Kidney (tissue), 14 donors: ENCODE results near the gene LYST. TPM values are rescaled to one million over a fixed set of nuclear protein-coding genes. Genes with fewer than 3 reads are reported as not detected.

Experiments
- DNase-seq, 5 donors: peaks; one replicate each; pipeline ENCODE4 v3.0.0-alpha.2; 2013 to 2020
- FAIRE-seq: peaks from 2 replicates; lab custom pipeline; 2012; peaks lifted over from hg19 to GRCh38; lab: Jason Lieb, UNC
- H3K27ac ChIP-seq, 2 donors: one replicate each; pipeline ENCODE4 v1.7.0; 2013; ENCODE audit warnings: low read depth in 2 of 2, low read length in 2 of 2, inconsistent platforms in 1 of 2
- H3K27me3 ChIP-seq: one replicate; pipeline ENCODE4 v1.7.1; 2013; ENCODE audit warnings: low read length, inconsistent platforms; ENCODE audit not compliant: control insufficient read depth, insufficient read depth
- H3K36me3 ChIP-seq, 3 donors: one replicate each; pipeline versions ENCODE4 v1.7.0 to v1.7.1; 2013; ENCODE audit warnings: low read length in 3 of 3, control low read depth in 1 of 3, inconsistent platforms in 1 of 3; ENCODE audit not compliant: insufficient read depth in 3 of 3, control insufficient read depth in 2 of 3
- H3K4me1 ChIP-seq, 3 donors: one replicate each; pipeline versions ENCODE4 v1.7.0 to v1.7.1; 2013; ENCODE audit warnings: low read length in 3 of 3, inconsistent platforms in 1 of 3, low read depth in 1 of 3; ENCODE audit not compliant: control insufficient read depth in 2 of 3, insufficient read depth in 2 of 3
- H3K4me3 ChIP-seq, 3 donors: one replicate each; pipeline versions ENCODE4 v1.7.0 to v1.8.1; 2013; ENCODE audit warnings: low read length in 3 of 3, control low read depth in 1 of 3, inconsistent platforms in 1 of 3
- H3K9ac ChIP-seq, 3 donors: one replicate each; pipeline versions ENCODE4 v1.7.0 to v1.7.1; 2013; ENCODE audit warnings: low read length in 3 of 3, control low read depth in 1 of 3, inconsistent platforms in 1 of 3
- H3K9me3 ChIP-seq, 3 donors: one replicate each; pipeline versions ENCODE4 v1.7.0 to v1.7.1; 2013; ENCODE audit warnings: low read length in 3 of 3, control low read depth in 1 of 3, inconsistent platforms in 1 of 3; ENCODE audit not compliant: control insufficient read depth in 2 of 3, insufficient read depth in 1 of 3
- CTCF ChIP-seq: IDR thresholded peaks from 3 replicates; pipeline ENCODE4 v1.5.1; 2012; ENCODE audit warnings: mild to moderate bottlenecking, moderate library complexity, borderline replicate concordance; ENCODE audit not compliant: insufficient read depth; ENCODE audit errors: extremely low read depth
- intact Hi-C: fragments of 100-400 bp; cut with DNase I; formaldehyde crosslinking; loops from one replicate; pipeline ENCODE4 v1.11.1; 2022
- microRNA-seq: library from miRNA; unstranded; fragments of <30 nt; microRNA quantifications from one replicate; pipeline ENCODE4 v1.2.0, GENCODE V29; 2020
- polyA plus RNA-seq: library from polyadenylated mRNA; stranded (reverse); fragments of 350-450 nt; fragmentation: Illumina TruSeq; extraction: RNeasy Lipid Tissue Mini Kit (QIAGEN cat#74804); gene quantifications from one replicate; pipeline ENCODE4 v1.2.3, GENCODE V29; 2014; ENCODE audit warnings: low read depth, low replicate concordance; ENCODE audit not compliant: insufficient read depth
- total RNA-seq: library from RNA; stranded (reverse); fragmentation: NEBNext Ultra II Directional; extraction: Animal tissue kit (Norgen Biotek cat#: 25700); gene quantifications from one replicate; pipeline ENCODE4 v1.2.1, GENCODE V29; 2021
- donor health status: control.
- donor health status: control.
- donor health status: control.
- donor health status: control.
- donor health status: control.
- donor health status: DM: yes; HTN: yes; CAD: no.
- donor health status: Normal renal cell carcinoma (clear cell type).

Gene LYST
- total and polyA plus RNA-seq, 2 donors from 2014 or later = 4.6 to 30.3 TPM

GRCh38 chr1:235612761-235613160 lies 253.9 kb downstream of the LYST start:
- TF ChIP-seq CTCF = no peak
- no peak for FAIRE-seq
- H3K9ac ChIP-seq = no peak overlapping the region

More at GRCh38 chr1:235612761-235613160, 253.9 kb downstream of the LYST start:
- DNase-seq = no peak
- intact Hi-C loops = no loop called here
- no peak overlapping the region for H3K4me3 ChIP-seq
- H3K27ac ChIP-seq = no peak overlapping the region
- H3K9me3 ChIP-seq = no peaks in the 10 kb centered on the region
- H3K4me1 ChIP-seq = no peaks in the 10 kb centered on the region
- no peaks in the 10 kb centered on the region for H3K36me3 ChIP-seq
- no peaks in the 10 kb centered on the region for H3K27me3 ChIP-seq

Small RNAs within 50 kb of the gene (microRNA-seq; reads per million reads assigned to microRNA genes)
- not detected for gene MIR1537

Other genes with a start within 250 kb of the LYST start
- gene GNG4, start 217.1 kb downstream of the LYST start, total RNA-seq = not detected
- gene GNG4, start 217.1 kb downstream of the LYST start, polyA plus RNA-seq = 4.5 TPM
- 70.1 TPM for gene NID1, start 198.2 kb upstream of the LYST start, total RNA-seq
- 7.4 TPM for gene NID1, start 198.2 kb upstream of the LYST start, polyA plus RNA-seq